ENCODE results near the gene CRYGA. TPM values are rescaled to one million over a fixed set of nuclear protein-coding genes. Genes with fewer than 3 reads are reported as not detected.

CRYGA gene
- total and polyA plus RNA-seq, 7 donors, result not detected

DNA sequence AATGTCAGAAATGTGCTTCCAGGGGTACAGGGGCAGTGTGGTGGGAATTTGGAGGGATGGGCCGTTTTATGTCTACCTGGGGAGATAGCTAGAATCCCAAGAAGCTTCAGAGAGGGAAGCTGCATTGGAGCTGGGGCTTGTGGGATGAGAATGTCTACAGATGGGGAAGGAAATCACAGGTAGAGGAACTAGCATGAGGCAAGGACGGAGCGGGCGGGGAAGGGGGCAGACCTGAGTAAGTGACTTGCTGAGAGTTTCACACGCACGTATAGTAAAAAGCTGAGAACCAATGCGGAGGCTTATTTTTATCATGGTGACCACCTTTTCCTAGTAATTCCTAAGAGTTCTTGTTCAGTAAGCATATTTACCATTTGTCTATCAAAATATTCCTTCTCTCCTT lies 20.1 kb upstream of the CRYGA start:
- Histone ChIP-seq H3K9me3 (no peaks in the 10 kb centered on the region), H3K27ac (no peak overlapping the region), H3K4me1 (no peaks in the 10 kb centered on the region), H3K4me3 (no peak overlapping the region), H3K27me3 (ENCODE audit: insufficient read depth in 3 of 3, low read length in 2 of 3) (peaks cover 0 to 4% (median 0%) of the 10 kb centered on the region in 3 donors), H3K36me3 (ENCODE audit: insufficient read depth in 1 of 2, low read depth in 1 of 2) (no peaks in the 10 kb centered on the region)
- intact Hi-C loops (cut with DNase I), result no loop called here
- 37 to 41% (median 40%) methylated on average over 7 of the region's 7 CpGs for WGBS, 3 donors
- no peak for ATAC-seq
- no peak for DNase-seq
- TF ChIP-seq, protein P1, sequence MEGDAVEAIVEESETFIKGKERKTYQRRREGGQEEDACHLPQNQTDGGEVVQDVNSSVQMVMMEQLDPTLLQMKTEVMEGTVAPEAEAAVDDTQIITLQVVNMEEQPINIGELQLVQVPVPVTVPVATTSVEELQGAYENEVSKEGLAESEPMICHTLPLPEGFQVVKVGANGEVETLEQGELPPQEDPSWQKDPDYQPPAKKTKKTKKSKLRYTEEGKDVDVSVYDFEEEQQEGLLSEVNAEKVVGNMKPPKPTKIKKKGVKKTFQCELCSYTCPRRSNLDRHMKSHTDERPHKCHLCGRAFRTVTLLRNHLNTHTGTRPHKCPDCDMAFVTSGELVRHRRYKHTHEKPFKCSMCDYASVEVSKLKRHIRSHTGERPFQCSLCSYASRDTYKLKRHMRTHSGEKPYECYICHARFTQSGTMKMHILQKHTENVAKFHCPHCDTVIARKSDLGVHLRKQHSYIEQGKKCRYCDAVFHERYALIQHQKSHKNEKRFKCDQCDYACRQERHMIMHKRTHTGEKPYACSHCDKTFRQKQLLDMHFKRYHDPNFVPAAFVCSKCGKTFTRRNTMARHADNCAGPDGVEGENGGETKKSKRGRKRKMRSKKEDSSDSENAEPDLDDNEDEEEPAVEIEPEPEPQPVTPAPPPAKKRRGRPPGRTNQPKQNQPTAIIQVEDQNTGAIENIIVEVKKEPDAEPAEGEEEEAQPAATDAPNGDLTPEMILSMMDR (IDR thresholded peaks at IDR 0.05), result no peak

DNA sequence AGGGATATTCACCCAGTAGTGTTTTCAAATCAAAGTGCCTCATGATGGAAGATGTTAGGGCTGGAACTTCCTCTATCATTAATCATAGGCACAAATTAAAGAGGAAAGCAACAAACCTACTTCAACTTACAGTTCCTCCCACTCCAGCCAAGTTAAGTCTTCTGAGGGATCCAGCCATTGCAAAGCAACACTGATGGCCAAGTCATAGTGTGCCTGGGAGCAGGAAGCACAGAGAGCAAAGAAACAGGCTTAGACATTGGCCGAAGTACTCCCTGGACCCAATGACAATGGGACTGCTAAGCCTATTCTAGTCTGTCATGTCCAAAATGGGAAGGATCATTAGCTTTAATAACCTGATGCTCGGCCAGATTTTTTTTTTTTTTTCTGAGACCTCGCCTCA lies 19.4 kb upstream of the CRYGA start:
- no peaks in the 10 kb centered on the region for H3K36me3 ChIP-seq (ENCODE audit: insufficient read depth in 1 of 2, low read depth in 1 of 2)
- H3K27ac ChIP-seq, result no peak overlapping the region
- peaks cover 0 to 4% (median 0%) of the 10 kb centered on the region in 3 donors for H3K27me3 ChIP-seq (ENCODE audit: insufficient read depth in 3 of 3, low read length in 2 of 3)
- TF ChIP-seq, protein P1 (IDR thresholded peaks at IDR 0.05), result no peak
- no peaks in the 10 kb centered on the region for H3K4me1 ChIP-seq
- H3K4me3 ChIP-seq, result no peak overlapping the region
- H3K9me3 ChIP-seq, result no peaks in the 10 kb centered on the region
- WGBS, 3 donors, result 57 to 69% (median 59%) methylated on average over 3 of the region's 3 CpGs
- intact Hi-C loops (cut with DNase I), result no loop called here
- ATAC-seq, result no peak
- DNase-seq, result no peak

DNA sequence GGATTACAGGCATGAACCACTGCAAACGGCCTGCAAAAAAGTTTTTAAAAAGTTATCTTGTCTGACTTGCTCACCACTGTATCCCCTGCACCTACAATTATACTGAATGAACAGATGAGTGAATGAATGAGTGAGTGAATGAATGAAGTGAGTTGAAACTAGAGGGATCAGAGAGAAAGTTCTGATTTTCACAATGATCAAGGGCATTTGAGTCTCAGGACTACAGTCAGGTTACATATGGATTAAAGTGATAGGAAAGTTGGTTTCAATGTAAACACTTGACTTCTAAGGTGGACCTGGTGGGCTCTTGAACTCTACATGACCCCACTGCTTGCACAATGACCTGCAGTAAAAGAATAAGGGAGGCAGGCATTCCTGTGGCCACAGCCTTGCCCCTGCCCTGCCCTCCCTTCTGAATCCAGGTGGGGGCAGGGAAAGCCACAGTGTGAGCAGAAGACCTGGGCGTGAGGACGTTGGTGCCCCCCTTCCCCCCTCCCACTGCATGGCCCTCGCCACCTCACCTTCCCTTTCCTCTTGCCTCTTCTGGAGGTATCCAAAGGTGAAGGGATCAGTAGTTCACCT lies 15.7 kb upstream of the CRYGA start:
- TF ChIP-seq, protein P1 (IDR thresholded peaks at IDR 0.05), result no peak
- no peaks in the 10 kb centered on the region for H3K36me3 ChIP-seq (ENCODE audit: insufficient read depth in 1 of 2, low read depth in 1 of 2)
- H3K4me1 ChIP-seq, result no peaks in the 10 kb centered on the region
- H3K9me3 ChIP-seq, result no peaks in the 10 kb centered on the region
- intact Hi-C loops (cut with DNase I), result no loop called here
- DNase-seq (no peak), ATAC-seq (no peak)
- WGBS, 3 donors, result 57 to 64% (median 64%) methylated on average over 4 of the region's 4 CpGs
- peaks cover 0 to 4% (median 0%) of the 10 kb centered on the region in 3 donors for H3K27me3 ChIP-seq (ENCODE audit: insufficient read depth in 3 of 3, low read length in 2 of 3)
- H3K4me3 ChIP-seq, result no peak overlapping the region
- no peak overlapping the region for H3K27ac ChIP-seq

DNA sequence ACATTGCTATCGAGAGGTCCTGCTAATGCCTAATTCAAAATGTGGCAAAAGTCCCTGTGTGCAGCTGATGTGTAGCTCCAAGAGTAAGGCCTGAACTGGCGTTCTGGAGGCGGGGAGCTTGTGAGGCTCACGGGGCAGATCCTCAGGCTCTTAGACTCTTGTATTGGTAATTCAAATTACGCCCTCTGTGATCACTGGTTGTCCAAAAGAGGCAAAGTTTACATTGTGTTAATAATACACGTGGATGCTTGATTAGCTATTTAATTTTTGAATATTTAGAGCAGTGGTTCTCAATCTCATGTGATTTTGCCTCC lies 12.4 kb upstream of the CRYGA start:
- no peak for ATAC-seq
- DNase-seq, result no peak
- Histone ChIP-seq H3K9me3 (no peaks in the 10 kb centered on the region), H3K4me1 (no peaks in the 10 kb centered on the region), H3K4me3 (no peak overlapping the region), H3K27me3 (ENCODE audit: insufficient read depth in 3 of 3, low read length in 2 of 3) (no peaks in the 10 kb centered on the region), H3K36me3 (ENCODE audit: insufficient read depth in 1 of 2, low read depth in 1 of 2) (no peaks in the 10 kb centered on the region), H3K27ac (no peak overlapping the region)
- intact Hi-C loops (cut with DNase I), result loop anchor here in 1 of 2 donors (2.0 kb wide), 1 partner anchor 79 kb away; the partner anchor contains the start of gene IDH1
- TF ChIP-seq, protein P1 (IDR thresholded peaks at IDR 0.05), result no peak
- 71 to 77% (median 74%) methylated on average over 6 of the region's 6 CpGs for WGBS, 3 donors
